PFSK-1 (cell line): ENCODE results near the gene NDEL1.

ENCODE experiments used
- POLR2AphosphoS5 ChIP-seq: IDR thresholded peaks from 2 replicates; pipeline ENCODE4 v1.6.1; 2012; ENCODE audit warnings: low read depth, mild to moderate bottlenecking, control low read depth, low read length, moderate library complexity
- SIN3A ChIP-seq: IDR thresholded peaks from 2 replicates; pipeline ENCODE4 v1.6.1; 2012; ENCODE audit warnings: mild to moderate bottlenecking, low read length, moderate library complexity, borderline replicate concordance; ENCODE audit not compliant: insufficient read depth
- TAF1 ChIP-seq: IDR thresholded peaks from 2 replicates; pipeline ENCODE4 v1.6.1; 2012; ENCODE audit warnings: low read length, control low read depth, borderline replicate concordance; ENCODE audit not compliant: insufficient read depth

DNA sequence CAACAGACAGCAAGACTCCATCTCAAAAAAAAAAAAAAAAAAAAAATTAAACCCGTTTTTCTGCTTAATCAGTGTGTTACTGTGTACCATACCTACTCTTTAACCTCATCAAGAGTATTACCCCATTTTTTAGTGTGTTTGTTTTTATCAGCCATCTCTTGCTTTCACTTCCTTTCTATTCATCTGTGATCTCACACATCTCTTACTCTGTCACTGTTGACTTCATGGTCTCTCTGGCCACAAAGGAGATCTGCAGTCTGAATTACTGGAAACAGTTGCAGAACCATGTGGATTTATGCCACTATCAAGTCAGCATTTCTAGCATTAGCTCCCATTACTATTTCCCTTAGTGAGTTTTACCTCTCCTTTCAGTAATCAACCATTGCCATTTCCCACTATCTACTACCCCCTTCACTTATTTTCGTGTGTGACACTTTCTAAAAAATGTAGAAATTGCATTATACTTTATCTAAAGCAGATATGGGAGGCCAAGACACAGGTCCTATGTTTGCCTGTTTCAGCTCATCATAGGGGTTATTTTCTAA, 20.1 kb downstream of the NDEL1 start:
- TF ChIP-seq TAF1 (no peak), POLR2AphosphoS5 (no peak), SIN3A (no peak)
